GM23248 (cell line): Measurements from ENCODE around the gene PAK6. TPM values are rescaled to one million over a fixed set of nuclear protein-coding genes. Genes with fewer than 3 reads are reported as not detected.

Experiments
- DNase-seq: peaks from one replicate; pipeline ENCODE4 v3.0.0-alpha.2; 2015
- H2AFZ ChIP-seq: fragments of 200-600 bp; sonication (generic); 2 replicates; pipeline ENCODE4 v1.6.1; 2016; ENCODE audit warnings: antibody characterized with exemption
- H3F3A ChIP-seq: fragments of 200-600 bp; sonication (generic); 2 replicates; pipeline ENCODE4 v1.6.1; 2016; ENCODE audit warnings: mild to moderate bottlenecking, antibody characterized with exemption, mixed run types; ENCODE audit not compliant: insufficient read depth
- H3K27ac ChIP-seq: fragments of 200-600 bp; sonication (generic); 2 replicates; pipeline ENCODE4 v1.5.1; 2016; ENCODE audit warnings: mild to moderate bottlenecking
- H3K27me3 ChIP-seq: fragments of 200-600 bp; sonication (generic); replicated peaks from 2 replicates; pipeline ENCODE4 v1.6.1; 2016; ENCODE audit warnings: mild to moderate bottlenecking; ENCODE audit not compliant: insufficient read depth
- H3K36me3 ChIP-seq: fragments of 200-600 bp; sonication (generic); 2 replicates; pipeline ENCODE4 v1.6.1; 2016; ENCODE audit warnings: low read depth, mild to moderate bottlenecking
- H3K4me1 ChIP-seq: fragments of 200-600 bp; sonication (generic); 2 replicates; pipeline ENCODE4 v1.6.1; 2016; ENCODE audit warnings: mild to moderate bottlenecking; ENCODE audit not compliant: insufficient read depth
- H3K4me2 ChIP-seq: fragments of 200-600 bp; sonication (generic); one replicate; pipeline ENCODE4 v1.6.1; 2016; ENCODE audit warnings: mild to moderate bottlenecking; ENCODE audit not compliant: unreplicated experiment
- H3K4me3 ChIP-seq: fragments of 200-600 bp; sonication (generic); 2 replicates; pipeline ENCODE4 v1.5.1; 2016; ENCODE audit warnings: mild to moderate bottlenecking
- H3K79me2 ChIP-seq: fragments of 200-600 bp; sonication (generic); 2 replicates; pipeline ENCODE4 v1.6.1; 2016; ENCODE audit warnings: mild to moderate bottlenecking; ENCODE audit not compliant: insufficient read depth
- H3K9ac ChIP-seq: fragments of 200-600 bp; sonication (generic); 2 replicates; pipeline ENCODE4 v1.6.1; 2016; ENCODE audit warnings: mild to moderate bottlenecking
- H3K9me2 ChIP-seq: fragments of 200-600 bp; sonication (generic); 2 replicates; pipeline ENCODE4 v1.6.1; 2016; ENCODE audit warnings: mixed run types, mild to moderate bottlenecking, moderate library complexity; ENCODE audit not compliant: insufficient read depth
- H3K9me3 ChIP-seq: fragments of 200-600 bp; sonication (generic); one replicate; pipeline ENCODE4 v1.6.1; 2017; ENCODE audit warnings: low read depth
- H4K20me1 ChIP-seq: fragments of 200-600 bp; sonication (generic); 2 replicates; pipeline ENCODE4 v1.6.0; 2016; ENCODE audit not compliant: insufficient read depth
- EZH2 ChIP-seq: fragments of 200-600 bp; sonication (generic); IDR thresholded peaks from 2 replicates; pipeline ENCODE4 v1.6.1; 2018; ENCODE audit warnings: antibody characterized with exemption, mild to moderate bottlenecking; ENCODE audit not compliant: insufficient read depth, poor library complexity, severe bottlenecking
- EZH2phosphoT487 ChIP-seq: fragments of 200-600 bp; sonication (generic); IDR thresholded peaks from 2 replicates; pipeline ENCODE4 v1.6.1; 2018; ENCODE audit warnings: antibody characterized with exemption, moderate library complexity, mild to moderate bottlenecking, low read depth; ENCODE audit not compliant: insufficient read depth
- WGBS, 2 experiments: methylation state at CpG; one replicate each; pipeline ENCODE4 v1.1.6; 2015 to 2017; ENCODE audit warnings: low lambda C conversion rate in 2 of 2, low coverage in 1 of 2; ENCODE audit errors: missing lambda C conversion rate in 2 of 2; 5-methylcytosine and 5-hydroxymethylcytosine counted together
- in situ Hi-C: fragments of 300-500 bp; cut with MboI; formaldehyde crosslinking; loops from 2 replicates; pipeline ENCODE4 v1.15.0; 2020
- polyA plus RNA-seq: library from polyadenylated mRNA; unstranded; fragments of >200 nt; fragmentation: Nextera tagmentation; extraction: Ambion mirVana; gene quantifications from 2 replicates; pipeline ENCODE4 v1.2.1, GENCODE V29; 2016
- total RNA-seq: library from RNA; depleted of rRNA; stranded (reverse); fragments of >200 nt; shearing (Covaris generic); gene quantifications from 2 replicates; pipeline ENCODE4 v1.2.3, GENCODE V29; 2014

Gene PAK6
- total and polyA plus RNA-seq, 2 experiments from 2014 or later, result not detected

DNA sequence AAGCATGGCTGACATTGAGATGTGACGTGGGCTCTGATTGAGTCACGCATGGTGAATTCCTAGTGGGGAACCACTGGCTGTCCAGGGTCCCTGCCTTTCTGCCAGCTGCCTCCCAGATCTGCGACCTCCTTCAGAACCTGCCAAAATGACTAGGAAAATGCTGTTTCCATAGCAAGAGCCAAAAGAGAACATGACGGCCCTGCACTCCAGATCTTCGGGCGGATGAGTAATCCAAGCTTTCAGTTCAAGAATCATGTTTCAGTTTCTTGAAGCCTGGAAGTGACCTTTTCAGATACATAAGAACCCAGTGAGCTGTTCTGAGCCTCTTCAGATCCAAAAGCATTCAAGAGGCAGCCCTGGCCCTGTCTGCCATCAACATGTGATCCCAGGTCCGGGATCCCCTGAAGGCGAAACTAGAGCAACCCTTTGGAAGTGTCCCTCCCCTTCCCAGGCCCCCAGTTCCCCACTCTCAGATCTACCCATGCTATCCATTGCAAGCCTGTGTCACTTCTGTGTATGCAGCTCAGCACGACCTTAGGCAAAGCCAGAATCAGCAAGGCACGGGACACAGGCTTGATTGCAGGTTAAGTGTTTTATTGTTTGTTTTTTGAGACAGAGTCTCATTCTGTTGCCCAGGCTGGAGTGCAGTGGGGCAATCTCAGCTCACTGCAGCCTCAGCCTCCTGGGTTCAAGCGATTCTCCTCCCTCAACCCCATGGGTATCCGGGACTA, 24.3 kb downstream of the PAK6 start:
- in situ Hi-C loops, result no loop called here
- H3K4me2 ChIP-seq, result peak overlapping the region; percentile 32
- H3K27ac ChIP-seq, result no peak overlapping the region

DNA sequence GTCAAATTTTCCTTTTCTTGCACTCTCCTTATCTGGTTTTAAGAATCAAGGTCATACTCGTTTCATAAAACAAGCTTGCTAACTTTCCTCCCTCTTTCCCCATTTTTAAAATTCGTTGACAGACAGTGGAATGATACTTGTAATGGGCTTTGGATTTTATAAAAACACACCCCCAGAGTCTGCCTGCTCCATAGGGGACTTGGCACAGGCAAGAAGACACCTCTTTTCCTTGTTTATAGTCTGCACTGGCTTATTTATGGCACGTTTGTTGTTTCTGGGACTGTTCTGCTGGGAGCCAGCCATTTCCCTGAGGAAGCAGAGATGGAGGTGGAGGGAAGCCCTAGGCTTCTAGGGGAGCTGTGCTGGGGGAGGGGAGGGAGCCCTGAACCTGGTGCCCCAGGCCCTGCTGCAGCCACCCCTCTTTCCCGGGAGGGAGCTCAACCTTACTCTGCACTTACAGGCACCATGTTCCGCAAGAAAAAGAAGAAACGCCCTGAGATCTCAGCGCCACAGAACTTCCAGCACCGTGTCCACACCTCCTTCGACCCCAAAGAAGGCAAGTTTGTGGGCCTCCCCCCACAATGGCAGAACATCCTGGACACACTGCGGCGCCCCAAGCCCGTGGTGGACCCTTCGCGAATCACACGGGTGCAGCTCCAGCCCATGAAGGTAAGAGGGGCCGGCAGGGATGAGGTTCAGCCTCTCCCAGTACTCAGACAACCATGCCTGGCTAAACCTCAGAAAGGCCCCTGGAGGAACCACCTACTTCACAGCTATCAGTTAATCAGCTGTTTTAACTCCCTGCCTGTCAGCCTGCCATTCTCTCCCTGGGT, 25.7 kb downstream of the PAK6 start:
- no peak overlapping the region for H3K27ac ChIP-seq
- TF ChIP-seq EZH2 (no peak), EZH2phosphoT487 (no peak)
- peaks cover 7% of the 10 kb centered on the region for H3K4me1 ChIP-seq
- H3K27me3 ChIP-seq, result no peaks in the 10 kb centered on the region
- 71 to 82% methylated on average over 16 of the region's 16 CpGs for WGBS, 2 experiments
- H3K9ac ChIP-seq, result no peak overlapping the region
- no peak for DNase-seq
- H2AFZ ChIP-seq, result no peak overlapping the region
- no peaks in the 10 kb centered on the region for H4K20me1 ChIP-seq
- 0 out of 2 replicates have a peak, but pooled peaks cover 7% of the 10 kb centered on the region for H3F3A ChIP-seq
- no peak overlapping the region for H3K4me2 ChIP-seq
- no peaks in the 10 kb centered on the region for H3K36me3 ChIP-seq
- no peaks in the 10 kb centered on the region for H3K79me2 ChIP-seq
- H3K9me2 ChIP-seq, result no peaks in the 10 kb centered on the region
- H3K9me3 ChIP-seq, result no peaks in the 10 kb centered on the region
- in situ Hi-C loops, result no loop called here
- no peak overlapping the region for H3K4me3 ChIP-seq

More for the DNA sequence above, 24.3 kb downstream of the PAK6 start:
- 0 out of 2 replicates have a peak, but pooled peaks cover 7% of the 10 kb centered on the region for H3F3A ChIP-seq
- H3K4me3 ChIP-seq, result no peak overlapping the region
- H3K79me2 ChIP-seq, result no peaks in the 10 kb centered on the region
- no peak overlapping the region for H3K9ac ChIP-seq
- H4K20me1 ChIP-seq, result no peaks in the 10 kb centered on the region
- WGBS, 2 experiments, result 53 to 54% methylated on average over 12 of the region's 12 CpGs
- H3K9me2 ChIP-seq, result no peaks in the 10 kb centered on the region
- H2AFZ ChIP-seq, result no peak overlapping the region
- peak; percentile 82 for DNase-seq
- H3K4me1 ChIP-seq, result peaks cover 7% of the 10 kb centered on the region
- H3K9me3 ChIP-seq, result no peaks in the 10 kb centered on the region
- H3K36me3 ChIP-seq, result no peaks in the 10 kb centered on the region
- H3K27me3 ChIP-seq, result no peaks in the 10 kb centered on the region
- TF ChIP-seq EZH2phosphoT487, result no peak
- no peak for TF ChIP-seq EZH2

DNA sequence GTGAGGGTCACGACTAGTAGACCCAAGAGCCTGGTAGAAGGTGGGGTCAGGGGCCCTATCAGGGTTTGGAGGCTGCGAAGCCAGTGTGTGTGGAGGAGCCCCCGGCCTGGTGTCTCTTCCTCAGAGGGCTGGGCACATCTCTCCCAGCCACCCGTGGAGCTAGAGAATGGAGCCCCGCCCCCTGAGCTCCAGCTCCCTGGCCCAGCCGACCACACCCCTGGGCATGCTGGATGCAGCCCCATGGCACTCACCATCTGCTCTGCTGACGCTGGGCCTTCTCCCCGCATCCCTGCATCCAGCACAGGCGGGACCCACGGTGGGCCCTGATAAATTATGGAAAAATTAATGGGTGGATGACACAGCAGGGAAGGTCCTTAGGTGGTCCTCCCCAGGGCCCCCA, 26.5 kb downstream of the PAK6 start:
- in situ Hi-C loops, result no loop called here
- H3K9me3 ChIP-seq, result no peaks in the 10 kb centered on the region
- 57% methylated on average over 10 of the region's 10 CpGs for WGBS, 2 experiments

DNA sequence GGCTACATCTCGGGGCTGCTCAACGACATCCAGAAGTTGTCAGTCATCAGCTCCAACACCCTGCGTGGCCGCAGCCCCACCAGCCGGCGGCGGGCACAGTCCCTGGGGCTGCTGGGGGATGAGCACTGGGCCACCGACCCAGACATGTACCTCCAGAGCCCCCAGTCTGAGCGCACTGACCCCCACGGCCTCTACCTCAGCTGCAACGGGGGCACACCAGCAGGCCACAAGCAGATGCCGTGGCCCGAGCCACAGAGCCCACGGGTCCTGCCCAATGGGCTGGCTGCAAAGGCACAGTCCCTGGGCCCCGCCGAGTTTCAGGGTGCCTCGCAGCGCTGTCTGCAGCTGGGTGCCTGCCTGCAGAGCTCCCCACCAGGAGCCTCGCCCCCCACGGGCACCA, 27.0 kb downstream of the PAK6 start:
- H3K27me3 ChIP-seq, result no peaks in the 10 kb centered on the region
- no peak for DNase-seq
- no peak overlapping the region for H3K4me2 ChIP-seq
- H3K4me3 ChIP-seq, result no peak overlapping the region
- no peaks in the 10 kb centered on the region for H3K9me2 ChIP-seq
- H2AFZ ChIP-seq, result no peak overlapping the region
- H3K9ac ChIP-seq, result no peak overlapping the region
- H4K20me1 ChIP-seq, result no peaks in the 10 kb centered on the region
- H3K79me2 ChIP-seq, result no peaks in the 10 kb centered on the region
- WGBS, 2 experiments, result 90 to 92% methylated on average over 18 to 20 of the region's 20 CpGs
- H3K4me1 ChIP-seq, result peaks cover 7% of the 10 kb centered on the region
- in situ Hi-C loops, result no loop called here
- no peaks in the 10 kb centered on the region for H3K9me3 ChIP-seq
- TF ChIP-seq EZH2 (no peak), EZH2phosphoT487 (no peak)
- no peak overlapping the region for H3K27ac ChIP-seq
- H3K36me3 ChIP-seq, result no peaks in the 10 kb centered on the region
- 0 out of 2 replicates have a peak, but pooled peaks cover 7% of the 10 kb centered on the region for H3F3A ChIP-seq

More for the DNA sequence above, 26.5 kb downstream of the PAK6 start:
- H3K9ac ChIP-seq, result no peak overlapping the region
- no peaks in the 10 kb centered on the region for H3K27me3 ChIP-seq
- no peaks in the 10 kb centered on the region for H3K9me2 ChIP-seq
- no peaks in the 10 kb centered on the region for H4K20me1 ChIP-seq
- no peak overlapping the region for H3K27ac ChIP-seq
- H3K4me1 ChIP-seq, result peaks cover 7% of the 10 kb centered on the region
- 0 out of 2 replicates have a peak, but pooled peaks cover 7% of the 10 kb centered on the region for H3F3A ChIP-seq
- TF ChIP-seq EZH2phosphoT487 (no peak), EZH2 (no peak)
- no peaks in the 10 kb centered on the region for H3K36me3 ChIP-seq
- H3K4me3 ChIP-seq, result no peak overlapping the region
- H3K79me2 ChIP-seq, result no peaks in the 10 kb centered on the region
- no peak overlapping the region for H2AFZ ChIP-seq
- DNase-seq, result no peak
- H3K4me2 ChIP-seq, result no peak overlapping the region
